ENCODE results near the gene DCAF6. TPM values are rescaled to one million over a fixed set of nuclear protein-coding genes. Genes with fewer than 3 reads are reported as not detected.

Gene DCAF6
- total RNA-seq, 1 experiment from 2014 or later: 31.9 TPM

DNA sequence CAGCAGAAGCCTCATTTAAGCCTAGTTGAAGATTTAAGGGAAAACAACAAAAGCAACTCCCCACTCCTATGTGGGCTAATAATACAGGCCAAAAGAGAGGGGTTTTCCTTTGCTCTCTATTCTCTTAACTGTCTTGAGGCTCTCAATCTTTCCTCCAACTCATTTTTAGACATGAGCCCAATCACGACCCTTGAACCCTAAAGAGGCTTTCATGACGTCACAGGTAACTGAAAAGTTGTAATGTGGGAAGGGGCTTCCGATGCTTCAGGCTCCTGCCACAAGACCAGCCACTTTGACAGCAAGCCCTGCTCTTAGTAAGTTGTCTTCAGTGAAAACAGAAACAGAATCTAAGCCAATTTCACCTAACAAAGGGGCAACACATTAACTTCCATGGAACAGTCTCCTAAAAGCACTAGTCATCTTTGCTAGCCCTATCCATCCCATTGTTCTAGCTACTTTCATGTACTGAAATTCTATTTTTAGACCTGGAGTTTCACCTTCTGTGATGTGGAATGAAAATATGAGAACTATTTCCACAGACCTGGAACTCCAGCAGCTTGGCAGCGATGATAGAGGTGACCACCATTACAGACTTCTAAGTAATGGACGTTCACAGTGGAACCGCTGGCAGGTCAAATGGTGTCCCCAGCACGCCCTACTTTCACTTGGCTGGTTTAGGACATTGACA, 164.0 kb downstream of the DCAF6 start:
- ChIA-PET POLR2A (ENCODE audit: low non-redundant PET) (no interaction called here), CTCF (no interaction called here)
- Histone ChIP-seq H3K4me3 (ENCODE audit: low read depth, low read length, poor library complexity, severe bottlenecking) (no peak overlapping the region), H3K9me3 (ENCODE audit: low read depth, low read length, poor library complexity, severe bottlenecking) (no peaks in the 10 kb centered on the region), H3K36me3 (ENCODE audit: insufficient read depth, low read length, poor library complexity, severe bottlenecking) (no peaks in the 10 kb centered on the region), H3K27me3 (replicated peaks; ENCODE audit: insufficient read depth, low read depth, low read length, poor library complexity) (no peaks in the 10 kb centered on the region), H3K4me1 (ENCODE audit: insufficient read depth, low read length, poor library complexity, severe bottlenecking) (no peaks in the 10 kb centered on the region), H3K27ac (ENCODE audit: low read depth, low read length, poor library complexity, severe bottlenecking) (no peak overlapping the region)
- BruUV-seq (replicated peaks): no TSS peak
- no peak for DNase-seq (ENCODE audit: low spot score)
- intact Hi-C loops (cut with micrococcal nuclease; ENCODE audit: unreplicated experiment): no loop called here
- TF ChIP-seq EZH2 (IDR thresholded peaks at IDR 0.05; ENCODE audit: borderline replicate concordance, low read depth, low read length, poor library complexity, severe bottlenecking): no peak
- TF ChIP-seq, protein P1, sequence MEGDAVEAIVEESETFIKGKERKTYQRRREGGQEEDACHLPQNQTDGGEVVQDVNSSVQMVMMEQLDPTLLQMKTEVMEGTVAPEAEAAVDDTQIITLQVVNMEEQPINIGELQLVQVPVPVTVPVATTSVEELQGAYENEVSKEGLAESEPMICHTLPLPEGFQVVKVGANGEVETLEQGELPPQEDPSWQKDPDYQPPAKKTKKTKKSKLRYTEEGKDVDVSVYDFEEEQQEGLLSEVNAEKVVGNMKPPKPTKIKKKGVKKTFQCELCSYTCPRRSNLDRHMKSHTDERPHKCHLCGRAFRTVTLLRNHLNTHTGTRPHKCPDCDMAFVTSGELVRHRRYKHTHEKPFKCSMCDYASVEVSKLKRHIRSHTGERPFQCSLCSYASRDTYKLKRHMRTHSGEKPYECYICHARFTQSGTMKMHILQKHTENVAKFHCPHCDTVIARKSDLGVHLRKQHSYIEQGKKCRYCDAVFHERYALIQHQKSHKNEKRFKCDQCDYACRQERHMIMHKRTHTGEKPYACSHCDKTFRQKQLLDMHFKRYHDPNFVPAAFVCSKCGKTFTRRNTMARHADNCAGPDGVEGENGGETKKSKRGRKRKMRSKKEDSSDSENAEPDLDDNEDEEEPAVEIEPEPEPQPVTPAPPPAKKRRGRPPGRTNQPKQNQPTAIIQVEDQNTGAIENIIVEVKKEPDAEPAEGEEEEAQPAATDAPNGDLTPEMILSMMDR (conservative IDR thresholded peaks at IDR 0.05; ENCODE audit: low read depth, low read length): no peak

GRCh38 chr1:168101336-168101735, 164.9 kb downstream of the DCAF6 start:
- no TSS peak for BruUV-seq (replicated peaks)
- DNase-seq (ENCODE audit: low spot score): no peak
- Histone ChIP-seq H3K36me3 (ENCODE audit: insufficient read depth, low read length, poor library complexity, severe bottlenecking) (no peaks in the 10 kb centered on the region), H3K27me3 (replicated peaks; ENCODE audit: insufficient read depth, low read depth, low read length, poor library complexity) (no peaks in the 10 kb centered on the region), H3K4me3 (ENCODE audit: low read depth, low read length, poor library complexity, severe bottlenecking) (no peak overlapping the region), H3K27ac (ENCODE audit: low read depth, low read length, poor library complexity, severe bottlenecking) (no peak overlapping the region), H3K4me1 (ENCODE audit: insufficient read depth, low read length, poor library complexity, severe bottlenecking) (no peaks in the 10 kb centered on the region), H3K9me3 (ENCODE audit: low read depth, low read length, poor library complexity, severe bottlenecking) (no peaks in the 10 kb centered on the region)
- intact Hi-C loops (cut with micrococcal nuclease; ENCODE audit: unreplicated experiment): no loop called here
- ChIA-PET CTCF (no interaction called here), POLR2A (ENCODE audit: low non-redundant PET) (interaction anchor here (0.6 kb wide), 1 partner anchor 190 kb away, joined by 4 read pairs; no protein-coding TSS in a partner anchor)
- TF ChIP-seq EZH2 (IDR thresholded peaks at IDR 0.05; ENCODE audit: borderline replicate concordance, low read depth, low read length, poor library complexity, severe bottlenecking): no peak

DNA sequence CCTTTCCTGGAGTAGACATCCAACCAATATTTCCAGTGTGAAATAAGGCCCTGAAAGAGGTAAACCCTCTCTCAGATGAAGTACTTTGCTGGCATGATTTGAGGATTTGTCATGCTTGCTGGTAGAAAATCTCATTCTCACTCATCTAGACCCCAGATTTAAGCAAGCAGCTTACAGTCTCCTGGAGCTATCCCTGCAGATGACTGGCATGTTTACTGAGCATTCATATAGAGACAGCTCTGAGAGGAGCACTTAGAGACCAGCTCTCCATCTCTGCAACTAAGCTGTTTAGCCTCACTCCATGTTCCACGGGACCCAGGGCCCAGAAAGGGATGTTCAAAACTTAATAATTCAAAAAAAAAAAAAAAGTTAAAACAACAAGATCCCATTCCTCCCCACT, 166.0 kb downstream of the DCAF6 start:
- Histone ChIP-seq H3K36me3 (ENCODE audit: insufficient read depth, low read length, poor library complexity, severe bottlenecking) (no peaks in the 10 kb centered on the region), H3K9me3 (ENCODE audit: low read depth, low read length, poor library complexity, severe bottlenecking) (no peaks in the 10 kb centered on the region), H3K4me3 (ENCODE audit: low read depth, low read length, poor library complexity, severe bottlenecking) (no peak overlapping the region), H3K27me3 (replicated peaks; ENCODE audit: insufficient read depth, low read depth, low read length, poor library complexity) (no peaks in the 10 kb centered on the region), H3K4me1 (ENCODE audit: insufficient read depth, low read length, poor library complexity, severe bottlenecking) (no peaks in the 10 kb centered on the region), H3K27ac (ENCODE audit: low read depth, low read length, poor library complexity, severe bottlenecking) (no peak overlapping the region)
- CTCF ChIA-PET: no interaction called here
- POLR2A ChIA-PET (ENCODE audit: low non-redundant PET): no interaction called here
- no peak for TF ChIP-seq EZH2 (IDR thresholded peaks at IDR 0.05; ENCODE audit: borderline replicate concordance, low read depth, low read length, poor library complexity, severe bottlenecking)
- TF ChIP-seq, protein P1 (conservative IDR thresholded peaks at IDR 0.05; ENCODE audit: low read depth, low read length): no peak
- intact Hi-C loops (cut with micrococcal nuclease; ENCODE audit: unreplicated experiment): no loop called here
- no TSS peak for BruUV-seq (replicated peaks)
- DNase-seq (ENCODE audit: low spot score): no peak

DNA sequence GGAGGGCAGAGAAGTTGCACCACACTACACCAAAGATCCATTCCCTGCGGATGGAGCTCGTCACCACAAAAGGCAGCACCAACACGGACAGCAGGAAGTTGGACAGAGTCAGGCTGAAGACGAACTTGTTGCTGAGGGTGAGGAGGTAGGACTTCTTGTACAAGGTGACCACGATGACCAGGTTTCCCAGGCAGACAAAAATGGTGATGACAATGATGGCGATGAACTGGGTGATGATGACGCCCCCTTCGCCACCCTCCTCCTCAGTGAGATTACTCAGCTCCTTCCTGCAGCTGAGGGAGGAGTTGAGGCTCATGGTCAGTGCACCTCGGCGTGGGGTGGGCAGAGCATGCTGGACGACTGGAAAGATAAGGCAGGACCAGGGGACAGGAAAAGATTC, 168.1 kb downstream of the DCAF6 start:
- DNase-seq (ENCODE audit: low spot score): no peak
- Histone ChIP-seq H3K36me3 (ENCODE audit: insufficient read depth, low read length, poor library complexity, severe bottlenecking) (no peaks in the 10 kb centered on the region), H3K4me1 (ENCODE audit: insufficient read depth, low read length, poor library complexity, severe bottlenecking) (no peaks in the 10 kb centered on the region), H3K27me3 (replicated peaks; ENCODE audit: insufficient read depth, low read depth, low read length, poor library complexity) (no peaks in the 10 kb centered on the region), H3K27ac (ENCODE audit: low read depth, low read length, poor library complexity, severe bottlenecking) (no peak overlapping the region), H3K4me3 (ENCODE audit: low read depth, low read length, poor library complexity, severe bottlenecking) (no peak overlapping the region), H3K9me3 (ENCODE audit: low read depth, low read length, poor library complexity, severe bottlenecking) (no peaks in the 10 kb centered on the region)
- CTCF ChIA-PET: no interaction called here
- TF ChIP-seq EZH2 (IDR thresholded peaks at IDR 0.05; ENCODE audit: borderline replicate concordance, low read depth, low read length, poor library complexity, severe bottlenecking): no peak
- TF ChIP-seq, protein P1 (conservative IDR thresholded peaks at IDR 0.05; ENCODE audit: low read depth, low read length): no peak
- intact Hi-C loops (cut with micrococcal nuclease; ENCODE audit: unreplicated experiment): no loop called here
- no TSS peak for BruUV-seq (replicated peaks)
- POLR2A ChIA-PET (ENCODE audit: low non-redundant PET): no interaction called here
